Fibroblast of mammary gland (primary cell): Measurements from ENCODE around the gene TINAG.

ENCODE experiments used
- DNase-seq: peaks from one replicate; pipeline ENCODE4 v3.0.0-alpha.2; 2010; ENCODE audit warnings: low read depth
- H3K4me3 ChIP-seq: 2 replicates; pipeline ENCODE4 v1.5.1; 2011; ENCODE audit warnings: low read depth, mild to moderate bottlenecking, low read length, moderate library complexity; ENCODE audit not compliant: control insufficient read depth
- CTCF ChIP-seq: conservative IDR thresholded peaks from 2 replicates; pipeline ENCODE4 v1.5.1; 2011; ENCODE audit warnings: low read depth, low read length, inconsistent platforms; ENCODE audit not compliant: control insufficient read depth, insufficient read depth

TINAG gene

GRCh38 chr6:54267798-54268197, 40.4 kb upstream of the TINAG start:
- DNase-seq = peak; percentile 58
- H3K4me3 ChIP-seq = no peak overlapping the region

GRCh38 chr6:54273214-54273820, 34.9 kb upstream of the TINAG start:
- DNase-seq = no peak
- no peak for TF ChIP-seq CTCF
- H3K4me3 ChIP-seq = no peak overlapping the region

More at GRCh38 chr6:54267798-54268197, 40.4 kb upstream of the TINAG start:
- peak; percentile 60 for TF ChIP-seq CTCF

- no peak for DNase-seq
- TF ChIP-seq CTCF = no peak
- no peak overlapping the region for H3K4me3 ChIP-seq
These were observed 33.9 kb upstream of the TINAG start for GRCh38 chr6:54274383-54274782.

- TF ChIP-seq CTCF = no peak
- DNase-seq = peak; percentile 95
- H3K4me3 ChIP-seq = no peak overlapping the region
These were observed 26.1 kb upstream of the TINAG start for GRCh38 chr6:54282186-54282585.

GRCh38 chr6:54284161-54284860, 23.9 kb upstream of the TINAG start:
- TF ChIP-seq CTCF = no peak
- peak; percentile 71 for DNase-seq
- no peak overlapping the region for H3K4me3 ChIP-seq

- TF ChIP-seq CTCF = no peak
- H3K4me3 ChIP-seq = no peak overlapping the region
- peak; percentile 84 for DNase-seq
These were observed 22.6 kb upstream of the TINAG start for GRCh38 chr6:54285595-54285994.
